Suprapubic skin (tissue), 4 donors: ENCODE data around the gene SYCE3.
"Not testable (repeated sequence)": the region's sequence is repeated elsewhere in the genome, so short reads cannot be mapped to it uniquely, and the experiment has no call there.

Source experiments
- CTCF ChIP-seq, 2 donors: fragments of 200-600 bp in 1 of 2; fragments of 450-650 bp in 1 of 2; sonication (generic) in 1 of 2; IDR thresholded peaks; one replicate each; pipeline ENCODE4 v1.5.1; 2016 to 2019; ENCODE audit warnings: antibody characterized with exemption in 2 of 2, mild to moderate bottlenecking in 1 of 2, moderate library complexity in 1 of 2
- POLR2A ChIP-seq, 2 donors: fragments of 450-650 bp; IDR thresholded peaks; one replicate each; pipeline ENCODE4 v1.6.1; 2017; ENCODE audit warnings: antibody characterized with exemption in 2 of 2, mild to moderate bottlenecking in 2 of 2, moderate library complexity in 2 of 2
- POLR2AphosphoS5 ChIP-seq, 3 donors: sonication (generic); formaldehyde crosslinking; IDR thresholded peaks; one replicate each; pipeline ENCODE4 v1.6.1; 2017; ENCODE audit warnings: antibody characterized with exemption in 3 of 3

- not testable (repeated sequence) for TF ChIP-seq CTCF, POLR2A, POLR2AphosphoS5 (IDR thresholded peaks at IDR 0.05)
Measured at GRCh38 chr22:50533856-50534711, 28.6 kb downstream of the SYCE3 start.
